Esophagus muscularis mucosa (tissue), 4 donors: ENCODE results near the gene RPH3AL.

Source experiments
- EP300 ChIP-seq: sonication (generic); formaldehyde crosslinking; IDR thresholded peaks from one replicate; pipeline ENCODE4 v1.6.1; 2017; ENCODE audit warnings: antibody characterized with exemption
- POLR2A ChIP-seq: fragments of 450-650 bp; IDR thresholded peaks from one replicate; pipeline ENCODE4 v1.6.1; 2017; ENCODE audit warnings: antibody characterized with exemption, moderate library complexity, mild to moderate bottlenecking, low read depth
- POLR2AphosphoS5 ChIP-seq, 2 donors: sonication (generic); formaldehyde crosslinking; IDR thresholded peaks; one replicate each; pipeline ENCODE4 v1.6.1; 2017; ENCODE audit warnings: antibody characterized with exemption in 2 of 2
- TF ChIP-seq, protein P1 (sequence below), 3 experiments: fragments of 200-600 bp in 2 of 3; fragments of 450-650 bp in 1 of 3; sonication (generic) in 2 of 3; IDR thresholded peaks; one replicate each; pipeline ENCODE4 v1.5.1; 2017 to 2019; ENCODE audit warnings: antibody characterized with exemption in 3 of 3, mild to moderate bottlenecking in 2 of 3, moderate library complexity in 1 of 3

DNA sequence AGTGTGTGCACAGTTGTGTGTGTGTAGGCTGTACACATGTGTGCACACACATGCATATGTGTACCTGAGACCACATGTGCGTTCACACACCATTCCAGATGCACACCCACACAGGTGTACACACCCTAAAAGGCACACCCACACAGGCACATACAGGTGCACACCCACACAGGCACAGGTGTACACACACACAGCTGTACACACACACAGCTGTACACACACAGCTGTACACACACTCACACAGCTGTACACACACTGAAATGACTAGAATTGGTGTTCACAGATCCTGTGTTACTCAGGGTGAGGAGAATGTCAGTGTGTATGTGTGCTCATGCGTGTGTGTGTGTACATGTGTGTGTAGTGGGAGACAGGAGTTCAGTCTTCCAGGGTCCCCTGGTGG, 155.3 kb downstream of the RPH3AL start:
- TF ChIP-seq, protein P1, sequence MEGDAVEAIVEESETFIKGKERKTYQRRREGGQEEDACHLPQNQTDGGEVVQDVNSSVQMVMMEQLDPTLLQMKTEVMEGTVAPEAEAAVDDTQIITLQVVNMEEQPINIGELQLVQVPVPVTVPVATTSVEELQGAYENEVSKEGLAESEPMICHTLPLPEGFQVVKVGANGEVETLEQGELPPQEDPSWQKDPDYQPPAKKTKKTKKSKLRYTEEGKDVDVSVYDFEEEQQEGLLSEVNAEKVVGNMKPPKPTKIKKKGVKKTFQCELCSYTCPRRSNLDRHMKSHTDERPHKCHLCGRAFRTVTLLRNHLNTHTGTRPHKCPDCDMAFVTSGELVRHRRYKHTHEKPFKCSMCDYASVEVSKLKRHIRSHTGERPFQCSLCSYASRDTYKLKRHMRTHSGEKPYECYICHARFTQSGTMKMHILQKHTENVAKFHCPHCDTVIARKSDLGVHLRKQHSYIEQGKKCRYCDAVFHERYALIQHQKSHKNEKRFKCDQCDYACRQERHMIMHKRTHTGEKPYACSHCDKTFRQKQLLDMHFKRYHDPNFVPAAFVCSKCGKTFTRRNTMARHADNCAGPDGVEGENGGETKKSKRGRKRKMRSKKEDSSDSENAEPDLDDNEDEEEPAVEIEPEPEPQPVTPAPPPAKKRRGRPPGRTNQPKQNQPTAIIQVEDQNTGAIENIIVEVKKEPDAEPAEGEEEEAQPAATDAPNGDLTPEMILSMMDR (IDR thresholded peaks at IDR 0.05) = no peak
- TF ChIP-seq POLR2A (no peak), POLR2AphosphoS5 (IDR thresholded peaks at IDR 0.05) (no peak), EP300 (no peak)
